B cell (primary cell): ENCODE data around the gene DNM2.

Experiments
- CTCF ChIP-seq: fragments of 200-600 bp; IDR thresholded peaks from one replicate; pipeline ENCODE4 v1.8.0; 2022; ENCODE audit warnings: antibody characterized with exemption, mild to moderate bottlenecking
- EZH2 ChIP-seq: IDR thresholded peaks from 2 replicates; pipeline ENCODE4 v1.6.1; 2012; ENCODE audit warnings: borderline replicate concordance, low read depth, mild to moderate bottlenecking, moderate library complexity, low read length; ENCODE audit not compliant: insufficient read depth, poor library complexity, severe bottlenecking

- TF ChIP-seq CTCF (no peak), EZH2 (no peak)
Observed at GRCh38 chr19:10815969-10816644, 98.2 kb downstream of the DNM2 start.
